HG02763 (cell line): ENCODE results near the gene COX6A1.
"Not testable (repeated sequence)": the region's sequence is repeated elsewhere in the genome, so short reads cannot be mapped to it uniquely, and the experiment has no call there.

ENCODE experiments used
- ATAC-seq: cut with Tn5 transposase; IDR thresholded peaks from one replicate; pipeline ENCODE4 v1.9.1; 2021; ENCODE audit warnings: mild to moderate bottlenecking, moderate library complexity; ENCODE audit not compliant: unreplicated experiment

COX6A1 gene

DNA sequence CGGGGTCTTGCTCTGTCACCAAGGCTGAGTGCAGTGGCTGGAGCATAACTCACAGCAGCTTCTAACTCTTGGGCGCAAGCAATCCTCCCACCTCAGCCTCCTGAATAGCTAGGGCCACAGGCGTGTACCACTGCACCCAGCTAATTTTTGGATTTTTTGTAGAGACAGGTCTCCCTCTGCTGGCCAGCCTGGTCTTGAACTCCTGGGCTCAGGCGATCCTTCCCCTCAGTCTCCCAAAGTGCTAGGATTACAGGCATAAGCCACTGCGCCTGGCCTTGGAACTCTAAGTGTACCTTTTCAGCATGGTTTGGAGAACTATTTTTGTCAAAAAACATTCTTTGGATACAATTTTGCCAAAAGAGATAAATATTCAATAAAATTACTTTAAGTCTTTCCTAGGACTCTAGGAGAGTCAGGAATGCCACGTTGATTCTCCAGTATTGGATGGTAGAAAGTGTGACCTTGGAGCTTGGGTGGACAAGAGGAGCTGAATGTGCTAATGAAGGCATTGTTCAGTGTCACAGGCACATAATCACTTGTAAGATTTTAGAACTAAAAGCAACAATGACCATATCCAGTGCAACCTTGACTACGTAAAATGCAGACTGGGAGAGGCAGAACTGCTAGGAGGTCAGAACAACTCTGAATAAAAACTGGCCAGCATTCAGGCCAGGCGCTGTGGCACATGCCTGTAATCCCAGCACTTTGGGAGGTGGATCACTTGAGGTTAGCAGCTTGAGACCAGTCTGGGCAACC, 28.8 kb downstream of the COX6A1 start:
- no peak for ATAC-seq

DNA sequence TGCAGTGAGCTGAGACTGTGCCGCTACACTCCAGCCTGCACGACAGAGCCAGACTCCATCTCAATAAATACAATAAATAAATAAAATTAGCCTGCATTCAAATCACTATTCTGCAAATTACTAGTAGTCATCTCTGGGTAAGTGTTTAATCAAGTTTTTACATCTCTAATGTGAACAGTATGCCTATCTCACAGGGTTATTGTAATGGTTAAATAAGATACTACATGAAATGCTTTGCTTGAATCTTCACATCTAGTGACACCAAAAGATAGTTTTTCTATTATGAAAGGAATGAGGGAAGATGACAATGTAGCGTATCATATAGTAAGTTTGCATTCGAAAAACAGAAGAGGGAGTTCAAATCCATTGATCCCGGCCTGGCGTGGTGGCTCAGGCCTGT, 29.5 kb downstream of the COX6A1 start:
- ATAC-seq: no peak

DNA sequence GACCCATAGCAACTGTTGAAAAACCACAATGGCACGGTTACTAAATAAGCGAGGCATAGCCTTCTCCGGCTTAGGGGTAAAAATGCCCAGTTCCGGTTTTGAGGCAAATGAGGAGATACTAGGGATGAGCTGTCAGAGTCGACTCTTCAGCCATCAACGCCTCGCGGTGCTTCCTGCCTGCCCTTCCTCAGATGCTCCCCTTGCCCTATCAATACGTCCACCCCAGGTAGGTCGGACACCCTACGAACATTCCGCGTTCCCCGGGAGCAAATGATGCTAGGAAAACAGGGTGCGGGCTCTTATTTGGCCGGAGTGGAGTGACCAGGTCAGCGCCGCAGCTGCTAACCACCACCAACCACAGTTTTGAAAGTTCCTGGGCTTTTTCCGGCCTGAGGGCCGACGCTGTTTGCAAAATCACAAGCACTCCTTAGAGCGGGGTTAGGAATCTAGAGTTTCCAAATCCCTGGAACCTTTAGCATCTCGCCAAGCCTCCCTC, 30.5 kb downstream of the COX6A1 start:
- peak; percentile 1 for ATAC-seq

DNA sequence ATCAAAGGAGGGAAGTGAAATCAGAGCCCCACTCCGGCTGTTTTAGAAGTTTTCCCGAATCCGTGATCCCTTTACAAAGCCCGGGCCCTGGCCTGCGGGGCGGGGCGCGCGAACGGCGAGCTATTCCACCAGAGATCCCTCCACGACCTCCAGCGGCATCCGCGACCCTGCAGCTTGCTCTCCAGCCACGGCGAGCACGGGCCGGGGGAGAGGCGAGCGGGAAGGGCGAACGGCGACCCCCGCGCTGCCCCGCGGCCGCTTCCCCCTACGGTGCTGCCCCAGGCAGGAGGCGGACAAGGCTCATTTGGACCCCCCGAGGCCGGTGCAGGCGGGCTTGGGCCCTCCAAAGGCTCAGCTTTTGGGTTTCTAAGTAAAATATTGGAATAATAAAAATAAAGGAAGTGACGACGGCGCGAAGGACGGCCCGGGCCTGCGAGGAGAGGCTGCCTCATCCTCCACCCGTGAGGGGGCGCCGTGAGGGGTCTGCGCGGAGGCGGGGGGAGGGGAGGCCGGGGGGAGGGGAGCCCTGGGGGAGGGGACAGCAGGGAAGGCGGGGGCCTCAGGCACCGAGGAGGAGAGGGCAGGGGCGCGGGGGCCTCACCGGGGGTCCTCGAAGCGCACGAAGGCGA, 31.0 kb downstream of the COX6A1 start:
- ATAC-seq: peak; percentile 26

DNA sequence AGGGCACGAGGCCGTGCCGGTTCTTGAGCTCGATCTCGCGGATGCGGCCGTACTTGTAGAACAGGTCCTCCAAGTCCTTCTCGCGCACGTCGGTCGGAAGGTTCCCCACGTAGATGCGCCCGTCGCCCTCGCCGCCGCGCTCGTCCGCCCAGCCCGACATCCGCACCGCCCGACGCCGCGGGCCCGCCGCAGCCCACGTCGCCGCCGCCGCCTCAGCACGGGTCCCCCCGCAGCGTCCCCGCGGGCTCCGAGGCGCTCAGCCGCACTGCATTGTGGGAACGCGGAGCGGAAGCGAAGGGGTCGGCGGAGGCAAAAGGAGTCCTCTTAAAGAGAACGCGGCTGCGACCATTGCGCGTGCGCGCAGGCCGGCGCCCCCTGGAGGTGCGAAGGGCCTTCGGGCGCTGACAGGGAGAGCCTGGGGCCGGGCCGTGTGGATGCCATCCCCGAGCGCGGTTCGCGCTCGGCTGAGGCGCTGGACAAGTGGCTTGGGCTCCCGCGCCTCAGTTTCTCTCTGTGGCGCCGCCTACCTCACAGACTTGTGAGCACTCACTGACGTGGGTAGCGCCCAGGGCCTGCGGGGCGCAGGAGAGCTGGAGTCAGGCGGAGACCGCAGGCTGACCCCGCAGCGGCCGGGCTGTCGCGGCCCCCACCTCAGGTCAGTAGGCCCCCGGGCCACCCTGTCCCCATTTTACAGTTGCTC, 31.7 kb downstream of the COX6A1 start, which contains the start of gene SRSF9:
Gene SRSF9 (minus strand): TSS at position 299 of the 700 bp plus-strand sequence. CDS start 139 bp downstream, at position 160.
- ATAC-seq: peak; percentile 86

DNA sequence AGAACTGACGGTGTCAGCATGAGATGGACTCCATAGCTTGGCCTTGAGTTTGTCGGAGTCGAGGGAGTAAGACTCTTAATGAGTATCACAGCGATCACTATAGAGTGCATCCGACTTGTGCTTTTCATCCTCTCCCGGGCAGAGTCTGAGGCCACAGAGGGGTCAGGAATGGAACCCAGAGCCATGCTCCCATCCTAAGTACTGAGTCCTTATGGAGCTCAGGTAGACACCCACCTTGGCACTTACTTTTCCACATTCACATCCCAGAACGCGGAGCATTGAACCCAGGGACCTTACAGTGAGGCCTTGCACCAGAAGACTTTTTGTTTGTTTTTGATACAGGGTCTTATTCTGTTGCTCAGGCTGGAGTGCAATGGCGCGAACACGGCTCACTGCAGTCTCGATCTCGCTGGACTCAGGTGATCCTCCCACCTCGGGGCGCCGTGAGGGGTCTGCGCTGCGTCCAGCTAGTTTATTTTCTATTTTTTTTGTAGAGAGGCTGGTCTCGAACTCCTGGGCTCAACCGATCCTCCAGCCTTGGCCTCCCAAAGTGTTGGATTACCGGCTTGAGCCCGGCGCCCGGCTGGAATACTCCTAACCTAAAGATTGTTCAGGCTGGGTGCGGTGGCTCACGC, 32.4 kb downstream of the COX6A1 start:
- no peak for ATAC-seq

DNA sequence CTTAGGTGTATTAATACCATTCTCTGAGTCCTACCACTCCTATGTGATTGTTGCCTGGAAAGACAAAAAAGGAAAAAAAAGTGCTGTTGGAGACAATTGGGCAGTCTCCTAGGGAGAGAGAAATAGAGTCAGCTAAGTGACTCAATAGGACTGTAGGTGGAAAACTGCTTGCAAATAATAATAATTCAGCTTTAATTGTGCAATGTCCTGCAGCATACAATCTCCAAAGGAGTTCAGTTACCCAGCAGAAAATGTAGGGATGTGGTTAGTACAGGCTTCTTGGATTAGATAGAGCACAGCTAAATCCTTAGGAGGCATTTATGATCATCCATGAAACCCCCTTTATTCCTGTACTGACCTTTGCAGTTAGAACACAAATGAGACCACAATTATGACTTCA, 34.6 kb downstream of the COX6A1 start:
- no peak for ATAC-seq

DNA sequence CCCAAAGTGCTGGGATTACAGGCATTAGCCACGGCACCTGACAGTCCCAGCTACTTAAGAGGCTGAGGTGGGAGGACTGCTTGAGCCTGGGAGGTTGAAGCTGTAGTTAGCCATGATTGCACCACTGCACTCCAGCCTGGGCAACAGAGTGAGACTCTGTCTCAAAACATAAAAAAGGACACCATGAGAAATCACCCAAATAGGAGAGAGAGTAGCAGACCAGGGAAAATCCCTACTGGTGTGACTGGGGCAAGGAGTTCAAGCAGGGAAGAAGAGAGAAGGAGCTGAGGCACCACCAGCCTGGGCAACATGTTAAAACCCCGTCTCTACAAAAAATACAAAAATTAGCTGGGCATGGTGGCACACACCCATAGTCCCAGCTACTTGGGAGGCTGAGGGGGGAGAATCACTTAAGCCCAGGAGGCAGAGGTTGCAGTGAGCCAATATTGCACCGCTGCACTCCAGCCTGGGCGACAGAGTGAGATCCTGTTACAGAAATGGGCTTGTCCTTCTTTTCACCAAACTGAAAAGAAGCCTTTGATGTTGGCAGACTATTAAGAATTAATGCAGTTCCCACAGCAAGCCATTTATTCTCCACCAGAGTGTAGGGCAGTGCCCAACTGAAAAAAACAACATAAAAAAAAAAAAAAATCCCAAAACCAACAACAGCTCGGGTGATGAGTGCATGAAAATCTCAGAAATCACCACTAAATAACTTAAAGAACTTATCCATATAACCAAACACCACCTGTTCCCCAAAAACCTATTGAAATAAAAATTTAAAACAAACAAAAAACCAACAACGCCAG, 36.1 kb downstream of the COX6A1 start:
- ATAC-seq: no peak

DNA sequence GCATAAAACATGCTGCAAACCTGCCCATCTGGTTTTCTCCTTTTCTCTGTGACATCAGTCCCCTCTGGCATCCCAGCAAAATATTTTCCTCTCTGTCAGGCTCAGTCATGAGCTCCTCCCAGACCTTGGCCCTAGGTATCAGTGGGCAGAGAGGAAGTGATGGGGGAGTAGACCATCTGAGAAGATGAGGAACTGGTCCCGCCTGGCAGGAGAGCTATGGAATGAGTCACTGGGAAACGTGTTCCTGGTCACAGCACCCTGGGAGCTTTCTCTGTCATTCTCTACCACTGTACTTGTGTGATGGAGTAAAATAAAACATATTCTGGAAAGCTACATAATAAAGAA, 36.7 kb downstream of the COX6A1 start:
- ATAC-seq: no peak

DNA sequence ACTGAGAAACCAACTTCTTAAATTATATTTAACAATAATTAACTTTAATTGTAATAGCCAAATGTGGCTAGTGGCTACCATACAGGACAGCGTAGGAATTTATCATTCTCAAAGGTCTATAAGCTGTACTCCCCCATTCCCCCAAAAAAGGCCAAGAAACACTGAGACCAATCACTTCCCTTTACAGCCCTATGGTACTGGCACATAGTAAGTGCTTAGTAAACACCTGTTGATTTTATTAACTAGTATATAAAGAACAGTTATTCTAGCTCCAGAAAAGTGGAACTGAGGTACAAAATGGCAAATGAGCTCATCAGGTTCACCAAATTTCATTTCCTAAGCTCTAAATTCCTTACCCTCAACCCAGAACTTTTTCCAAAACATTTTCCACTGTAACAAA, 37.7 kb downstream of the COX6A1 start:
- ATAC-seq: no peak

DNA sequence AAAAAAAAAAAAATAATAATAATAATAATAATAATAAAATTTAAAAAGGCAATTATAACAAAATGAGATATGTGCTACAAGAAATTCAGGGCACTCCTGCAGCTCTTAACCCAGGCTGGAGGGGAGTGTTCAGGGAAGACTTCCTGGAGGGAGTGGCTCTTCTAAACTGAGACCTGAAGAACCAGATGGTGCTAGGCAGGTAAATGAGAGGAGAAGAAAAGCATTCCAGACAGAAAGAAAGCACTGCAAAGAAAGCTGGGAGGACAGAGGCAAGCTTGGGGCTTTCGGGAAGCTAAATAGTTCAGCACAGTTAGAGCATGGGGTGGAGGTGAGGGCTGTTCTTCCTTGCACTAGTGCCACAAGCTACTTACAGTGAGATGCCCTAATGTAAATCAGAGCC, 41.5 kb downstream of the COX6A1 start:
- no peak for ATAC-seq

DNA sequence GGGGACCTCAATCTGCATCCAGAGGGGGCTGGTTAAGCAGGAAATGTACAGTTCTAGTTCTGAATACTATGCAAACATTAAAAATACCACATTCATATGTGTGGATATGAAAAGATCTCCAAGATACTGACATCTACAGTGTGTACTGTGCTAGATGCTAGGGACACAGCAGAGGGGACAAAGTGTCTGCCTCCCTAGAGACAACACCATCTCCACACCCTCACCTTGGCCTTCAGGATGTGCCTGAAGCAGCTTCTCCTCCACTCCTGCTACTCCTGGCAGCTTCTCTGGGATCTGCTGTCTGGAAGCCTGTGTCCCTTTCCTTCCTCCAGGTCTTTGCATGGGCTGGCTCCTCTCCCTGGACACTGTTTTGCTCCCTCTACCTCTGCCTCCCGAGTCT, 42.3 kb downstream of the COX6A1 start:
- ATAC-seq: no peak

DNA sequence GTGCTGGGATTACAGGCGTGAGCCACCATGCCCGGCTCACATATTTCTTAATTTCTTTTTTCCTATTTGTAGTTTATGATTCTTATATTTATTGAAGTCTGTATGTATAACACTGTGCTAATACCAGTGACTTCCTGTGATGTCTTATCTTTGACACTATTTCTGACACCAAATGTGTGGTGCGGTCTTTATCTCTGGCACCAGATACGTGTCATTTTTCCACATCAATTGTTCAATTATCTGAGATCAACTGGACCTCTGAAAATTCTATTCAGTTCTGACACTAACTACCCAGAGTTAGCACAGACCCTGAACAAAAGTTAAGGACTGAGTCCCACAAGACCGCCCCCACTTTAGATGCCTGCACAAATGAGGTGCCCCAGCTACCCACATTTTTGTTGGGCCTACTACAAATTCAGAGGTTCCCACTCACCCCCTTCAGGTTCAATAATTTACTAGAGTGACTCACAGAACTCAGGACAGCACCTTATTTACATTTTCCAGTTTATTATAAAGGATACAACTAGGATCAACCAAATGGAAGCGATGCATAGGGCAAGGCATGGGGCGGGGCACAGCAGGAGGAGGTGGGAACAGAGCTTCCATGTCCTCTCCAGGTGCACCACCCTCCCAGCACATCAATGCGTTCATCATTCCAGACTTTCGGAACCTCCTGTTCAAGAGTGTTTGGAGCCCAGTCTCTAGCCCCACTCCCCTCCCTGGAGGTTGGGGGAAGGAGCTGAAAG, 43.3 kb downstream of the COX6A1 start:
- no peak for ATAC-seq

DNA sequence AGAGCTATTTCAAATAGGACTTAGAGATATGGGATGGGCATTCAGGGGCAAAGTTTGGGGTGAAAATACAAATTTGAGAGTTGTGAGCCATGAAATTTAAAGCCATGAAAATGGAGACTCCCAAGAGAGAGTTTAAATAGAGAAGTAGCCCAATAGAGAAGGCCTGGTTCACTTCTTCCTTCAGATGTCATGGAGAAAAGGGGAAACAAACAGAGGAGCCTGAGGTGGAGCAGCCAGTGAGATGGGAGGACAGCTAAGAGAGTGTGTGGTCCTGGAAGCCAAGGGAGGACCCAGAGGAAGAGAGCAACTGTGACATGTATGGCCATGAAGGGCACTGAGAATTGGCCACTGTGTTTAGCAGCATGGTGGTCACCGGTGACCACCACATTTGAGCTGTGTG, 45.7 kb downstream of the COX6A1 start:
- no peak for ATAC-seq

DNA sequence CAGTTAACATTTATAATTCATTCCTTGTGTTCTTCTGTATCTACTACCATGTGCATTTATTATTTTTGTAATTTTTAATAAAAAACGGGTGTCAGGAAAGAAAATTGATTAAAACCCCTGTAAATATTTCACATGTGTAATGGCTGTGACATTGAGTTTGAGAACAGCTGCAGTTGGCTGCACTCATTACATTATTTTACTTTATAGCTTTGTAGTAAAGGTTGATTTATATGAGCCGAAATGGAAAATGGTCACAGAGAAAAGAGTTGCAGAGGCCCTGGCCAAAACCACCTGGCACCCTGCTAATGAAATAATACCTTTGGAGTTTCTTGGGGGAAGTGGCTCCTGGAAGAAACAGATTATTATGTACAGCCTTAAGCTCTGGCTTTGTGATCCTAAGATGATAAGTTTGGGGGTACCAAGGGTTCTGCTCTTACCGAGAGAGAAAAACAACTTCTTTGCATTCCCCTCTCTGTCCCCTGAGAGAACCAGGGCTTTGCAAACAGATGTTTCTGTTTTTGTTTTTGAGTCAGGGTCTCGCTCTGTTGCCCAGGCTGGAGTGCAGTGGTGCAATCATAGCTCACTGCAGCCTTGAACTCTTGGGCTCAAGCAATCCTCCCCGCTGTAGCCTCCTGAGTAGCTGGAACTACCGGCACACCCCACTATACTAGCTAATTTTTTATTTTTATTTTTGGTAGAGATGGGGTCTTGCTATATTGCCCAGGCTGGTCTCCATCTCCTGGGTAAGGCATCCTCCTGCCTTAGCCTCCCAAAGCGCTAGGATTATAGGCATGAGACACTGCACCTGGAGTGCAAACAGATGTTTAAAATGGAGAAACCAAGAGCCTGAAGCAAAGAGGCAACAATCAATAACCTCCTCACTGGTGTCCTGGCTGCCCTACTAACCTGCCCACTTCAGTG, 48.3 kb downstream of the COX6A1 start:
- no peak for ATAC-seq

DNA sequence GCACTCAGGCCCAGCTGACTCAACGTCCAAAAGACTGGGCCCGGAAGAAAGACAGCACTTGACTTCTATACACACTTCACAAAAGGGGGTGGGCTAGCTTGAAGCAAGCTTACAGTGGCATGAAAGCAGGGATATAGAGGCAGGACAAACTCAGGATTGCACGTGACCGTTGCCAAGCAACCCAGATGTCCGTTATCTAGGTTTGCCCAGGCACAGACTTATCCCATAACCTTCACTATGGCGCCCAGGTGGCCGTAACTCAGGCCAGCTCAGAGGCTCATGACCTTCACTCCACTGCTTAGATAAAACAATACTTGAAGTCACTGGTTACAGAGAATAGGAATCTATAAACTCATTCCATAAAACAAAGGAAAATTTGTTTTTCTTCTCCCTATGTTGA, 49.6 kb downstream of the COX6A1 start:
- not testable (repeated sequence) for ATAC-seq

DNA sequence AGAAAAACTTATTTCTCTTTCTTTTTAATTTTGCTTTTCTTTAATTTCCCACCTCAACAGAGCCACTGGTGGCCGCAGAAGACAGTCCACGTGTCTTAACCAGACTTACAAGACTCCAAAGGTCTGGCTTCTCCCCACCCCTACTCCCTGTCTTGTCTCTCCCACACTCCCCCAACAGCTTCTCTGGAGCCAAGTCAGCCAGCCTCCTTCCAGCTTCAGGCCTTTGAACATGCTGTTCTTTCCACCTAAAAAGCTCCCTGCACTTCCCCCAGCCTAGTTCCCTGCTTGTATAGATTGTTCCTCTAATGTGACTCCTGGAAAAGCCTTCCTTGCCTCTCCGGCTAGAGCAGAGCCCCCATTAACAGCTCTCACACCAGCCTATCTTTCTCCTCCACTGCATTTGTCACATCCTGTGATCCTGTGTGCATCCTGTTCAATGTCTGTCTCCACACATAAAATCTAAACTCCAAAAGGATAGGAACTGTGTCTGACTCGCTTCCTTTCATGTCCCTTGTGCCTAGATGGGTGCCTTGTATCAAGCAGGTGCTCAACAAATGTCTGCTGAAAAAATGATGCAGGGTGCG, 50.2 kb downstream of the COX6A1 start:
- no peak for ATAC-seq

DNA sequence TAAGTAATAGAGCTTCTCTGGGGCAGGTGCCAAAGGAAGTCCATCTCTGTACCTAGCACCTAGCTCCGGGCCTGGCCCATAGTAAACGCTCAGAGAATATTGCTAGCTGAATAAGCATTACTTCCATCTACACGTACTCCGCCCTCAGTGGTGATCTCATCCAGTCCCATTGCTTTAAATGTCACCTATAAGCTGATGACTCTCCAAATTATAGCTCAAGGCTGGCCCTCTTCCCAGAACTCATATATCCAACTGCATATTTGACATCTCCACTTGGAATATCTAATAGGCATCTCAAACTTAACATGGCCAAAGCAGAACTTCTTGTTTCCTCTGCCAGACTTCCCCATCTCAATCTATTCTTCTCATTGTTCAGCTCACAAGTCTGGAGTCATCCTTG, 51.1 kb downstream of the COX6A1 start:
- no peak for ATAC-seq
